ENCODE data around the gene MS4A18.

Gene MS4A18

GRCh38 chr11:60768202-60768601 is 43.7 kb downstream of the MS4A18 start:
- DNase-seq = no peak

DNA sequence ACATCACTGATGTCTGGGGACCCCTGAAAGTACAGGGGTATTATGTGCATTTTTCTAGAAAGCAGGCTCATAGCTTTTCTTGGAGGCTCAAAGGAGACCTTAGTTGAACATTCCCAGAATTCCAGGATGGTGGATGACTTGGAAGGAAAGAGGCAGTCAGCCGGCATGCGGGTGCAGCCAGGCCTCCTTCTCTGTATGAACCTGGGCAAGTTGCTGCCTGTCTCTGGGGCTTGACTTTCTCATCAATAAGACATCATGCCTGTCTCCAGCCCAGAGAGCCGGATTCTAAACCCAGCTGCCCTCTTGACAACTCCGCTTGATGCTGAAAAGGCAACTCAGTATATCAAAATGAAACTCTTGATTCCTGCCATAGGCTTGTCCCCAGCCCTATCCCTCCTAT is 44.8 kb downstream of the MS4A18 start:
- no peak for DNase-seq

GRCh38 chr11:60769811-60770210 is 45.3 kb downstream of the MS4A18 start:
- peak; percentile 28 for DNase-seq

- no peak for DNase-seq
These were observed 46.6 kb downstream of the MS4A18 start for GRCh38 chr11:60771146-60771545.

- DNase-seq = no peak
These were observed 47.5 kb downstream of the MS4A18 start for GRCh38 chr11:60771879-60772525.

DNA sequence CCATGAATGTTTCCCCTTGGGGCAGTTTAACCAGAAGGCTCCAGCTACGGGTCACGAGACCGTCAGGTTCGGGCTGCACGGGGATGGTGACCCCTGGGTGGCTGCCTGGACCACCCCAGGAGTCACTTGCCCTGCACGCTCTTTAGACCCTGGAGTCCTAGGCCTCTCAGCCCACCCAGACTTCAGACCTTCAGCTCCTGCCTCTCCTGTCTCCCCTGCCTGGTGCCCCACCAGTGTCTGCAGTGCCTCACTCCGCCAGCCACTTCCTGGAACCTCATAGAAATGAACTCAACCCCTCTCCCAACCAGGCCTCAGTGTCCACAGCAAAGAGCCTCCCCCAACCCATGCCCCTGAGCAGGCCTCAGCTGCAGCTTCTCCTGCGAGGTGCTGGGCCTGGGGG is 48.1 kb downstream of the MS4A18 start:
- DNase-seq = no peak

DNA sequence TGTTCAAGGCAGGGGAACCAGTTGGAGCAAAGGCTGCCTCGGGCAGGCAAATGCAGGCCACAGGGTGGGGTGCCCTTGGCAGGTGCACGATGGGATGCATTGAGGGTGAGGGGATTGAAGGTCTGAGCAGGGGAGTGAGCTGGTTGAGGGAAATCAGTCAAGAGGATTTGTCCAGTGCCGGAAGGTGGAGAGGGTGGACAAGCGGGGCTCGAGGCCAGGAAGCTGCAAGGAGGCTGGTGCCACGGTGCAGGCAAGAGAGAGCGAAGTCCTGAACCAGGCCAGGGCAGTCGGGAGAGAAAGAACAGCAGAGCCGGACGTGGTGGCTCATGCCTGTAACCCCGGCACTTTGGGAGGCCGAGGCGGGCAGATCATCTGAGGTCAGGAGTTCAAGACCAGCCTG is 50.2 kb downstream of the MS4A18 start:
- no peak for DNase-seq

DNA sequence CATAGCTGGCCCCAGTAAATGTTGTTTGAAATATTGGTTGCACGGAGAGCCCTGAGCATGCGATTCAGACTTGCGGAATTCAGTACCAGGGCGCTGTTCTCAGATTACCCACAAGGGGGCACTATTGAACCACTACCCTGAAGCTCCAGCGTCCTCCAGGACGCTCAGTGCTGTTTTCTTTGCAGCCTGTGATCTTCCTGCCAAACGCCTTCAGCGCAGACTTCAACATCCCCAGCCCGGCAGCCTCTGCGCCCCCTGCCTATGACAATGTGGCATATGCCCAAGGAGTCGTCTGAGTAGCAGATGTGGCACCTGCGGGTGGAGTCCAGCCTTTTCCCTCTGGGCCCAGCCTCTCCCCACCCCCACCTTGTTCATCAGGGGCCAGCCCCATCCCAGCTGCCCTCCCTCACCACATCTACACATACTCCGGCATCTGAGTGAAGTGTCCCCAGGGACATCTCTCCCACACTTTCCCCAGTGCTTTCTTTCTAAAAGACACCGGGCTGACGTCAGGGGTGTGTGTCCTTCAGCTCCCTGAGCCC is 51.0 kb downstream of the MS4A18 start:
- DNase-seq = peak; percentile 66

GRCh38 chr11:60776167-60776566 is 51.6 kb downstream of the MS4A18 start:
- DNase-seq = no peak

DNA sequence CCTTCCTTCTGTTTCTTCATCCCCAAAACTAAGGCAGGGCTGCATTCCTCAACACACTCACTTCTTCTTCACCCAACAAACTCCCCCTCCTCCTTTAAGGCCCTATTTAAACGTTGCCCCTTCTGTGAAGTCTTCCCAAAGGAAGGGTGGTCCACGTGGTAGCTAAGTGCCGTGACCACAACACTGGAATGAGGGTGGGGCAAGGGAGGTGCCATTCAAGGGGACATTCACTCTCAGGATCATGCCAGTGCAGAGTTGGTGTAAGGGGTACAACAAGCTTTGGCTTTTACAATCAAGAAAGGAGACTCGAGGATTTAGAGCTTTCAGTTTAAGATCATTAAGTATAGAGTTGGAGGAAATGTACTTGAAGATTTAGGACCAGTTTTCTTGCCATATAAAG is 52.6 kb downstream of the MS4A18 start:
- DNase-seq = no peak

DNA sequence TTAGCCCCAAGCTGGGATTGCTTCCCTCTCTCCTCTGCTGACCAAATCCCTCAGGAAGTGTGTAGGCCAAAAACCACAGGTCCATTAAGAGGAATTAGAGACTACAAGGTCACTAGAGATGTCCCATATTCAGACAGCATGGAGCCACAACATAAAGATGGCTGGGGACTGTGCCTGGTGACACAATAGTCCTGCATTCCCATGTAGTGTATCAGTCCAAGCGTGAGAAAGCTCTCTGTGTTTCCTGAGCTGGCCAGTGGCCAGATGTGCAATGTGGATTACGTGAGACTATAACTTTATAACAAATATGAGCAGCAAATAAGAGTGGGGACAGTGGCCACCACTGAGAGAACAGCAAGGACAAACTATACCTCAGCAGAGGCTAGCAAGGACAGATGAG is 53.1 kb downstream of the MS4A18 start:
- DNase-seq = no peak

DNA sequence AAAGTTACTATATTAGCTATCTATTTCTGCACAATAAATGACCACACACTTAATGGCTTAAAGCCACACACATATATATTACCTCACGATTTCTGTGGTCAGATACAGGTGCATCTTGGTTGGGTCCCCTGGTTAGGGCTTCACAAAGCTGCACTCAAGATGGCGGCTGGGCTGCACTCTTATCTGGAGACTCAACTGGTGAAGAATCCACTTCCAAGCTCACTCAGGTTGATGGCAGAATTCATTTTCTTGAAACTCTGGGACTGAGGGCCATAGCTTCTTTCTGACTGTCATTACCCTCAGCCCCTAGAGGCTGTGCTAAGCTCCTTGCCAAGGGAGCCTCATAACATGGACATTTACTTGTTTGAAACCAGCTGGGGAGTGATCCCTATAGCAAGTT is 55.5 kb downstream of the MS4A18 start:
- no peak for DNase-seq

GRCh38 chr11:60780774-60781173 is 56.3 kb downstream of the MS4A18 start:
- DNase-seq = no peak

DNA sequence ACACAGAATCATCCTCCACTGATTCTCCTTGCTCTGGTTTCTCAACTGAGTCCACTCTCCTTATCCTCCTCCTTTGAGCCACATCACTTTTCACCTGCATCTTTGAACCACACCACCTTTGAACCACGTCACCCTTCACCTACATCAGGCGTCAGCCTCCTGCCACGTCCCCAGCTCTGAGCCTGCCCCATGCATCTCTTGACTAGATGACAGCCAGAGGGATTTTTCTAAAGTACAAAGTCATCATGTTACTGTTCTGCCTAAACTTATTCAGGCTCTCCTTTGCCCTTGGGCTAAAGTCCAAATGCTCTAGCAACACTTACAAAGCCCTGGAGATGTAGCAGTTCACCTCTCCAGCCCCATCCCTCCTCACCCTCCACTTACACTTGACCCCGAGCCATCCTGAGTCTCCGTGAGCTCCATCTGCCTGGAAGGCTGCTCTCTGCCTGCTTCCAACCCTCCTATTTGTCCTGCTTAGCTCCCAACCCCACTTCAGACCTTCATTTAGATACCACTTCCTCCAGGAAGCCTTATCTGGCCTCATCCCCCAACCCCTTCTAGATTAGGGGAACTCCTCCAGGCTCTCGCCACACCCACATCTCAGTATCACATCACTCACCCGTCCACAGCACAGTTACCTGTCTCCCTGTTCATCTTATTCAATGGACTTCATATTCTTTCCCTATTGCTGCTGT is 56.9 kb downstream of the MS4A18 start:
- DNase-seq = no peak

DNA sequence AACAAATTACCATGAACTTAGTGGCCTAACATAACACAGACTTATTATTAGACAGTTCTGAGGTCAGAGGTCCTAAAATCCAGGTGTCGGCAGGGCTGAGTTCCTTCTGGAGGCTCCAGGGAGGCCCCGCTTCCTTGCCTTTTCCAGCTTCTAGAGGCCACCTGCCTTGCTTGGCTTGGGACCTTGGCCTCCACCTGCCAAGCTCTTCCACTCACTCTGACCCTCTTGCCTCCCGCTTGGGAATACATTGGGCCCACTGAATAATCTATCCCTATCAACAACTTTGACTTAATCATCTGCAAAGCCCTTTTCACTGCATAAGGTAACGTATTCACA is 57.4 kb downstream of the MS4A18 start:
- no peak for DNase-seq

GRCh38 chr11:60782393-60783140 is 58.0 kb downstream of the MS4A18 start:
- DNase-seq = no peak

GRCh38 chr11:60783141-60783484 is 58.6 kb downstream of the MS4A18 start:
- DNase-seq = no peak

GRCh38 chr11:60783911-60784310 is 59.4 kb downstream of the MS4A18 start:
- no peak for DNase-seq

DNA sequence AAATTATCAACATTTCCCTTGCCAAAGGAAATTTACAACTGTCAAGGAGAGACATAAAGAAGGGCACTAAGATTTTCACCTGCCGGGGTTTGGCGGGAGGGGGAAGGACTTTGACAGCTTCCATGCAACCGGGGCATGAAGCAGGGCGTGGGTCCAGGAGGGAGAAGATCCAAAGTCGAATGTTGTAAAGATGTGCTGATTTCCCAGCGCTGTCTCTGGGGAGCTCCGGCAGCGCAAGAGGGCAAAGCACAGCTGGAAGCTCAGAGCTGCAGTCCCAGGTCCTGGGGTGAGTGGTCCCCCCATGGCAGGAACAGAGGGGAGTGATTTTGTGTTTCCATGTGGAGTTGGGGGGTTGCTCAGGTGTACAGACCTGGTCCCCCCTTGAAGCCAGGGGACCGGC is 60.6 kb downstream of the MS4A18 start, which contains the start of gene MS4A10:
Gene MS4A10, plus strand, starts transcription at position 198 of the 400 bp plus-strand sequence. CDS start 5,003 bp downstream, outside the sequence.
- no peak for DNase-seq

- DNase-seq = no peak
These were observed 61.4 kb downstream of the MS4A18 start for GRCh38 chr11:60785806-60786361.

GRCh38 chr11:60786811-60787567 is 62.5 kb downstream of the MS4A18 start:
- DNase-seq = no peak

GRCh38 chr11:60788401-60789125 is 64.0 kb downstream of the MS4A18 start:
- no peak for DNase-seq
